HG03139 (cell line): ENCODE measurements around the gene OSBPL10.

Source experiments
- ATAC-seq: cut with Tn5 transposase; IDR thresholded peaks from one replicate; pipeline ENCODE4 v1.9.1; 2021; ENCODE audit not compliant: unreplicated experiment

Gene OSBPL10

DNA sequence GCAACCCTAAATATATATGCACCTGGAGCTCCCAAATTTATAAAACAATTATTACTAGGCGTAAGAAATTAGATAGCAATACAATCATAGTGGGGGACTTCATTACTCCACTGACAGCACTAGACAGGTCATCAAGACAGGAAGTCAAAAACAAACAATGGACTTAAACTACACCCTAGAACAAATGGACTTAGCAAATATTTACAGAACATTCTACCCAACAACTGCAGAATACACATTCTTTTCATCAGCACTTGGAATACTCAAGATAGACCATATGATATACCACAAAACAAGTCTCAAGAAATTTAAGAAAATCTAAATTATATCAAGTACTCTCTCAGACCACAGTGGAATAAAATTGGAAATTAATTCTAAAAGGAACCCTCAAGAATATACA, 201.5 kb downstream of the OSBPL10 start:
- ATAC-seq, result no peak

DNA sequence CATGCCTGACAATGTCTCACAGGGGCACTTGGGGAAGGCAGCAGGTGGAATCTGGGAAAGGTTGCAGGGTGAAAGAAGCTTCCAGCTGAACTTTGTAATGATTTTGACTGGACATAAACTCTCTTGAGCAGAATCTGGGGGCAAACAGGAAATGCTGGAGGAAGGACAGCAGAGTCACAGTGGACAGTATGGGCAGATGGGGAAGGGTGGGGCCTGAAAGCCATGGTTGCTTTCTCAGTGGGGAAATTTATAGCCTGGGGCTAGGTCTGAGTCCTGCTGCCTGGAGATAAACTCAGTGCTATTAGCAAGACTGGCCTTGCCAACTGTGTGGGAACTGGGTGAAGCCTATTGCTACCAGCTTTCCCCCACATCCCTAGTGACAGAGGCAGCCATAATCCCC, 203.2 kb downstream of the OSBPL10 start:
- ATAC-seq, result no peak

DNA sequence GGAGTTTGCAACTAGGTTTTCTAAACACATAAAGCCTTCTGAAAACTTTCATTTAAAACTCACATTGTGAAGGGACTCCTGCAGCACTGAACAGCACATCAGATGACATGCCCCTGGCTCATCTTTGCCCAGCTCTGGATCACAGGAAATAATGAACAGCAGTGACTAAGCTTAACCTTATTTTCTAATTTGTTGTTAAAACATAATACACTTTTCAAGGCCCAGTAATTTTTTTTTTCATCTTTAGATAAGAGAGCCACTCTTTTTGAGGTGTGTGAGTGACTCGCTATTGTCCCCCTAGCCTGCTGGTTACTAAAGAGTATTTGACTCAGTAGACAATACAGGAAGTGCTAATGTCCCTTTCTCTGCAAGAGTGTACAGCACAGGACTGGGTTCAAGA, 204.0 kb downstream of the OSBPL10 start:
- no peak for ATAC-seq

DNA sequence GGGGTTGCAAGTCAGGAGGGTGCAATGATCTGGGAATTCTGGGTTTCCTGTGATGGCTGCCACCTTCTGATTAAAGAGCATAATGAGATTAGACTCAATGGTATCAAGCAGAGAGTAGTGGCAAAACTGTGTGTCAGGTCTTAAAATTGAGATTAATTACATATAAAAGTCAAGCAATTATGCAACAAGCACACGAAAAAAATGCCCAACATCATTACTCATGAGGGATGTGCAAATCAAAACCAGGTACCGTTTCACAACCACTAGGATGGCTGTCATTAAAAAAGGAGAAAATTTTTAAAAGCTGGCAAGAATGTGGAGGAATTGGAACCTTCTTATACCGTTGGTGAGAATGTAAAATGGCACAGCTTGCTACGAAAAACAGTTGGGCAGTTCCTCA, 205.0 kb downstream of the OSBPL10 start:
- ATAC-seq, result no peak

DNA sequence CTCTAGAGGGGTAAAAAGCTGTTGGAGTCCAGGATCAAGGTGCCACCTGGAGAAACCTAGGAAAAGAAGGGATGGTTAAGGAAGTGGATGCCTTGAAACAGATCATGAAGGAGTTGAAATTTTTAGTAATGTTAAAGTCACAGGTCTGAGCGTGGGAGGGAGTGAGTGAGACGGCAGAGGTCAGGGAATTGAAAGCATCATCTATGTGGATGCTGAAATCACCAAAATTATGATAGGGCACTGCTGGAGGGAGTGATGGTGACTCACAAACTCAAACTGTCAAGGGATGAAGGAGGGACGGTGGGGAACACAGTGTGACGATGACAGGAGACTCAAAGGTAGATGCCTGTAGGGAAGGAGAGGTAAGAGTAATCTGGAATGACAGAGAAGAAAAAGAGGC, 205.7 kb downstream of the OSBPL10 start:
- ATAC-seq, result no peak

DNA sequence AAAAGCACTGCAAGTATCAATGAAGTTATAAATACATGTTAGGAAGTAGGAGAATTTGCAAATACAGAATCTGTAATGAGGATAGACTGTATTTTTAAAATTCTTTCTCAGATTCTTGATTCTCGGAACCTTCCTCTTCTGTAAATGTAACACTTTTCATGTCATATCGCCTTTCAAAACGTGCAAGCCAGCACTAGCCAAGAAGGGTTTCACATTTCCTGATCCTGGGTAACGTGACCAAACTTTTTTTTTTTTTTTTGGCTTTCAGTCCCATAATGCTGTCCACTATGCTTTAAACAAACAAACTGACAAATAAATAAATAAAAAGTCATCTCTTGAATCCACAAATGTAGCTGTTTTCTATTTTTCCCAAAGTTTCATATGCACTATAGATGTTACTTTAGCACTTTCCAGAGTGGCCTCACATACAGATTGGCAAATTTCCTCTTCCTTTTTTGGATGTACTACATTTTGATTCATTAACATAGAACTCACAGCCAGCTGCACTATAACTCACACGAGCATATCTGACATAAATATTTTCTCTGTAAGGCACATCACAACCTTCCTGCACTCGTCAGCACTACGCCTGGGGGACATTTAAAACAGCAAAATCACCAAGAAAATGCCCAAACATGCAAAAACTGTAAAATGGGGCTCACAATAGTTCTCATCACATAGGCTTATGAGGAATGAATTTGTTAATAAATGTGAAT, 208.1 kb downstream of the OSBPL10 start:
- ATAC-seq, result no peak

DNA sequence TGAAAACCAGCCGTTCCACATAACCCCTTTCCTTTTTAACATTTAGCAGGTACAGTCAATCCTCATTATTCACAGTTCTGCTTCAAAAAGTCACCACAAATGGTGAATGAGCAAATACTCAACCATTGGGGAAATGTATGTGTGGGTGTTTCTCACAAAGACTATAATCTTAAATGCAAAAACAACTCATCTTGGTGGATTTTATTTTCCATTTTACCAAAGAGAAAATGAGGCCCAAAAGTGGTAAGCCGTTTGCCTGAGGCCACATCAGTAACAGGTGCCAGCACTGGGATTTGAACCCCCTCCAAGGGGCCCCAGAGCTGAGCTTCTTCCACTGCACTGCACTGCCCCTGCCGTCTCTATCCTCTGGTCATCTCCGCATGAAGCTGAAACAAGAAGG, 208.8 kb downstream of the OSBPL10 start:
- no peak for ATAC-seq

DNA sequence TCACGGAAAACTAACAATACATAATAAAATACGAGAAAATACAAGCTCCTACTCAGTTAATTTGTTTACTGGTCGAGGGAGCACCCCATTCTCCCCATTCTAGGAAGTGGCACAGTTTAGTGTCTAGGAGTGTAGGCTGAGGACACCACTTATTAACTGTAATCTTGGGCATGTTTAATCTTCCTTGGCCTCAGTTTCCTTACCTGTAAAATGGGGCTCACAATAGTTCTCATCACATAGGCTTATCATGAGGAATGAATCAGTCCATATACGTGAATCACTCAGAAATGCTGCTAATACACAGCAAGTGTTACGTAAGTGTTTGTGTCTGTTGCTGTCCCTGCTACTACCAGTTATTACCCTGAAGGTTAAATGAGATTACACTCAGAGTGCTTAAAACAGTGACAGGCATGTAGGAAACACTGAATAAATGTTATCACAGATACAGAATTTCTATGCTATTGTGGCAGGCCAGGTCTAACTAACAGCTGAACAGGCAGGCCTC, 210.2 kb downstream of the OSBPL10 start:
- ATAC-seq, result no peak

DNA sequence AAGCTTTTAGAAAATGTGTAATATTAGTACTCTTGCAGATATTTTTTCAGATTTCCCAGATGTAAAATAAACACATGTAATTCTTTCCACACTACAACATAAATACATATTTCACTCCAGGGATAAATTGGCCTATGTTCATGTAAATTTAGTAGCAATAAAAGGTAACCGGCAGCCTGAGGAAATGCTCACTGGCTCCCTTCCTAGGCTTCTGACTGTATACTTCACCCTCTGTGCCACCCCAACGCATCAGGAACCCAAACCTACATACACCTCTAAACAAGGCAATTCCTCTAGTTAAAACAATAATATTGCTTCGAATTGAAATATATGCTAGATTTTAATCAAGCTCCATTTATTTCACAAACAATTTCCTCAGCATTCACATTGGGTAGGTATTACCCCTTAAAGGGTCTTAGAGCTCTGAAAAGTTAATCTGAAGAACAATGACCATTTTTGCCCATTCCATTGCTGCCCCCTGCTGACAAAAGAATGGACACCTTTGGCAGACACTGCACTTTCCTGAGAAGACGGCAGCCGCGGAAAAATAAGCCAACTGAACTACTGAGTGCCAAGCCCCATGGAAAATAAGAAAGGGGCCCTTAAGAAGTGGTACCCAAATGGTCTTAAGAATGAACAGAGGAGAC, 212.5 kb downstream of the OSBPL10 start:
- ATAC-seq, result no peak

DNA sequence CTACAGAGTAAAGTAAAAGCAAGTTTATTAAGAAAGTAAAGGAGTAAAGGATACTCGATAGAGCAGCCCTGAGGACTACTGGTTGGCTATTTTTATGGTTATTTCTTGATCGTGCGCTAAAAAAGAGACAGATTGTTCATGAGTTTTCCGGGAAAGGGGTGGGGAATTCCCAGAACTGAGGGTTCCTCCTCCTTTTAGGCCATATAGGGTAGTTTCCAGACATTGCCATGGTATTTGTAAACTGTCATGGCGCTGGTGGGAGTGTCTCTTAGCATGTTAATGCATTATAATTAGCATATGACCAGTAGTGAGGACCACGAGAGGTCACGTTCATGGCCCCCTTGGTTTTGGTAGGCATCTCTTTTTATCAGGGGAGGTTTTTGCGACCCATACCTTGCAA, 213.1 kb downstream of the OSBPL10 start:
- ATAC-seq, result no peak

DNA sequence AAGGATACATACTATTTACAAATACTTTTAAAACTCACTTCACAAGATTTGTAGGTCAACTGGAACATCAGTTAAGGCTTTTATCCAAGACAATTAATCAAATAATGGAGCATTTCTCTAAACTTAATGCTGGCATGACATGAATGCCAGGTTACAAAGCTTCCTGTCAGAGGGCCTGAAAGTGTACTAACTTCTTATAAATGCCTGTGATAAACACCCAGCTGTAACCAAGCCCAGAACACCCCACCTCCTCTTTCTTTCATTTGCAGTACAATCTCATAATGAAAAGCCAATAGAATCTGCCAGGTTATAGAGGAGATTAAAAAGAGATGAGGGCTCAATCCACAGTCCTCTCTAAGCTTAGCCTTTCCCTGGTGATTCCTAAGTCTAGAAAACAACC, 214.4 kb downstream of the OSBPL10 start:
- ATAC-seq, result no peak

DNA sequence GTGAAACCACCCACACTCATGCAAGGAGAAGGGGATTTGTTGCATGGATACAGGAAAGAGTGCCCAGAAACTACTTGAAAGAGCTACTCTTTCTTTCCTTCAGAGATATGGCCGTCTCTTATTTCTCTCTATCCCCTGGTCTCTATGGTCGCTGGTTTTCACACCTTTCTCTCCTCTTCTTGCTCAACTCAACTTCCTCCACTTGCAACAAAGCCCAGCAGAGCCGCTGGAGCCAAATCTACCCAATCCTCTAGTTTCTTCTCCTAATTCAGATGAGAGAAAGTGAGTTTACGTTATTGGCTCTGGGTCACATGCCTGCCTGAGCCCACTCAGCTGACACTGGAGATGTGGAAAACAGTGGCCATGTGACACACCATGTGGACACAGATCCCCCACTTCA, 215.2 kb downstream of the OSBPL10 start:
- no peak for ATAC-seq

DNA sequence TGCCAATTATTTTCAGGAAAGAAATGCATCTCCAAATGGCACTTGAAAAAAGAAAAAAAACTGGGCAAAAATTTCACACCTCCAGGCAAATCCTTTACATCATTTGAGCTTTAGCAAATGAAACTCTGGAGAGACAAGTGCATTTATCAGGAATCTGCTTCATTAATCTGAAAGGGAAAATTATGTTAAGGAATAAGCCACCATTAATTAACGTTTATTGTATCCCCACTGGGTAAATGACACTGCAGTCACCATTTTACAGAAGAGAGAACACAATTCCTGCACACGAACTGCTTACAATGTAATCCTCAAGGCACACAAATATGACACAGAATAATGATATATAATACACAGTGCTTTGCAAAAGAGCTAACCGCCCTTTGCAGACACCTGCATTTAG, 217.3 kb downstream of the OSBPL10 start:
- no peak for ATAC-seq

DNA sequence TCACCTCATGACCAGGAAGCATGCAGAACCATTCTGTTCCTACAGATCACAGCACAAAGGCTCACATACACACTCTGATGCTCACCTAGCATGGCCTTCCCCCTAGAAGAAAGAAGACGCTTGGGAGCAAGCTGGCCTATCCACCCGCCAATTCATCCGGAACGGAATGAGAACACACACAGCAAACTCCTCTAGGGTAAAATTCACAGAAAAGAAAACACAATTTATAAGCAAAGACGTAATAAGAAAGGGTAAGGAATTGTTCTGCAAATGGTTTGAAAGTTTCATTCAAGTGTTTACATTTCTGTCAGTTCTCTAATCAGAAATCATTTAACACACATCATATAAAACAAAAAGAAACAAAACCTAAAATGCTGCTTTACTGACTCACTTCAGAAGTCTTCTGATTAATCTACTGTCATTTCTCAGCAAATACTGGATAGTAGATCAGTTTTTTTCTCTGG, 218.1 kb downstream of the OSBPL10 start:
- ATAC-seq, result no peak

DNA sequence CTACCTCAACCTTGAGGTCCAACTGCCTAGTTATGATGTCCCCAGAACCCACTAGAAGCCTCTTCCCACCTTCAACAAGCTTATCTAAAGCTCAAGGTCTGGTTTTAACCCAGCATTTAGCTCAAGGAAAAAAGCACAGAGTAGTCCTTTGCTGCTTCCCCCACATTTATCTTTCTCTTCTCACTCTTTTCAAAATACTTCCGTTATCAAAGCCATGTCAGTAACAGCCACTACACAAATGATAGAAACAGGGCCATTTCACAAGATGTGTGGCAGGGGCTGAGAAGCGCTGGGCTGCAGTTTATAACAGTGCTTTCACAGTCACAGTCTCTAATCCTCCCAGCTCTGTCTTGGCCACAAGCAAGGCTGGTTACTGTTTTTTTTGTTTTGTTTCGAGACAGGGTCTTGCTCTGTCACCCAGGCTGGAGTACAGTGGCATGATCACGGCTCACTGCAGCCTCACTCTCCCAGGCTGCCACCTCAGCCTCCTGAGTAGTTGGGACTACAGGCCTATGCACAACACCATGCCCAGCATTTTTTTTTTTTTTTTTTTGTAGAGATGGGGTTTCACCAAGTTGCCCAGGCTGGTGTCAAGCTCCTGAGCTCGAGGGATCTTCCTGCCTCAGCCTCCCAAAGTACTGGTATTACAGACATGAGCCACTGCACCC, 218.8 kb downstream of the OSBPL10 start:
- ATAC-seq, result no peak

DNA sequence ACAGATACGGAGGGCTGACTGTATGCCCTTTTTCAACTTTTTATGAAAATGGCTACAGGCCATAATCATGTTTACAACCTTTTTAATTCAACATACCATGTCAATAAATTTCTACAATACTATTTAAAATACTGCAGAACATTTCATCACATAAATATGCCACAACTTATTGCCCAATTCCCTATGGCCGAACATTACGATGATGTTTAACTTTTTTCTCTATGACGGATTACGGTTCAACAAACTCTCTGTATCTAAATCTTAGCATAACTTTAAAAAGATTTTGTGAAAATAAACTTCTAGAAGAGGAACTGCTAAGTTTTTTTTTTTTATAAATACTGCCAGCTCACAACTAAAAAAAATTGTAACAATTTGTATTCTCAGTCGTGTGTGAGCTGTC, 220.4 kb downstream of the OSBPL10 start:
- no peak for ATAC-seq

DNA sequence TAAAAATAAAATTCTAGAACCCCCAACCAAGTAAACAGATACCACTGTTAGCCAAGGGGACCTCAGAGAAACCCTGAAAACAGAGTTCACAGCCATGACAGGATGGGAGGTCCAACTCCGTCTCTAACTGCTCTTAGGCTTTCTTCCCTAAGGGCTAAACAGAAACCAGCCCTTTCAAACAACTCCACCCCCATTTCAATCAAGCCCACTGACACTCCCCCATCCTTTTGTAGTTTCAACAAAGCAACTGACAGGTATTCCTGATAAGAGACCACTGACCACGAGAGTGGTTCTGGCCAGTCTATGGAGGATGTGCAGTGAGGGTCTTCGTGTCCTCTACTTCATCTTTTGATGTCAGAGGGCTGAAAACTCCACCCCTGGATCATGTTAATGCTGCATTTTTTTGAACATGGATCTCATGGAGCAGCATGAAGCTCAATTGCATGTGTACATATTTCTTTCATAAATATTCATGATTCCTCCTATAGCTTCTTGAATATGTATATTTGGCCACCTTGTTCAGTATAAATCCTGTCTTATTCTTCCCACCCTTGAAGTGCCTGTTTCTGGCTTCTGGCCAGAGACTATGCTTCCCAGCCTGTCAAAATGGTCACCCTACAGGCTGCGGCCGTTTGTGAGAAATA, 222.6 kb downstream of the OSBPL10 start:
- ATAC-seq, result no peak

DNA sequence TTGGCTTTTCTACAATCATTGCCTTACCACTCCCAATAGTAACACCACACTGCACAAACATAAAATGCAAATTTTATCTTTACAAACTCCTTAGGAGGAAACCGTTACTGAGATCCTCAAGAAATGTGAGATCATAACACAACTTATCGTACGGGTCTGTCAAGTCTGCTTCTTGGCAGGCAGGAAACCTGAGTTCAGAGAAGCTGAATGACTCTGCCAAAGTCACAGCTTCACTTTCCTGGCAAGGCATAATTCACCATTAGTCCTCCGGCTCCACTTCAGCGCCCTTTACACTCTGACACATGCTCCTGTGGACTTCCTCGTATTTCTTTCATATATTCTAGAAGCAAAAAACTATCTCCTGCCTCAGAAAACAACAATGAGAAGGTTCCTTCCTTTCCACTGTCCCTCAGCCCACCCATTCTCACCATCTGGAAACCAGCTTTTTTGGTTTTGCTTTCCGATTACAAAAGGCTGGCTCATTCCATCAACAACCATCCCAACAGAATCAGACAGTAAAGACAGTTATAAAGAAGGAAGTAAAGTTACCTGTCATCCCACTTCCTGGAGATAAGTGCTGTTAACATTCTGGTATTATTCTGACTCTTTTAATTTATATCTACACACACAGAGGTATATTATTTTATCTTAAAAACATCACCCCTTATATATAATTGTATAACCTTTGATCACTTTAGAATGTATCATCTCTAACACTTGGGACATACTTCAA, 225.0 kb downstream of the OSBPL10 start:
- ATAC-seq, result no peak

DNA sequence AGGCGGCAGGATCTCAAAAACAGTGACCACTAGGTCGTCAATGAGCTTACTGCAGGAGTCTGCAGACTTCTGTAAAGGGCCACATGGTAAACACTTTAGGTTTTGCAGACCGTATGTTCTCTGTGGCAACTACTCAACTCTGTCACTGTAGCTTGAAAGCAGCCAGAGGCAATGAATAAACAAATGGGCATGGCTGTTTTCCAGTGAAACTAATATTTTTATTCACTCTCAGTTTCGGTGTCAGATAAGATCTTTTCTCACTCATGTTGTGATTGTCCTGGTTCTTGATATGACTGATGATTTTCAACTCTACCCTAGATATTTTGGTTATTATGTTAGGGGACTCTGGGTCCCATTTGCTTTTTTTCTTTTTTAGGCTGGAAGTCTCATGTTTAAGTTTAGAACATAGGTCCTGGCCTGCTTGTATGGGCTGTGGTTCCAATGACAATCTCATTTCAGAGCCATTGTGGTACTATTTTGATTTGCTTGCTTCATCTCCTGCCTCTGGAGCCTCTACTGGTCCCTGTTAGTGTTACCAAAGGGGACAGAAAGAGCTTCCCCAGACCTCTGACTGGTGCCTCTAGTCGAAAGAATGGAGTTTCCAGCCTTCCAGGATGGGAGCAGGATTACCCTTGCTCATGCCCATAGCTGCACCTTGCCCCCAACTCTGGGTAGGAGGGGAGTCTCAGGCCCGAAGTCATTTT, 226.3 kb downstream of the OSBPL10 start:
- peak; percentile 72 for ATAC-seq

DNA sequence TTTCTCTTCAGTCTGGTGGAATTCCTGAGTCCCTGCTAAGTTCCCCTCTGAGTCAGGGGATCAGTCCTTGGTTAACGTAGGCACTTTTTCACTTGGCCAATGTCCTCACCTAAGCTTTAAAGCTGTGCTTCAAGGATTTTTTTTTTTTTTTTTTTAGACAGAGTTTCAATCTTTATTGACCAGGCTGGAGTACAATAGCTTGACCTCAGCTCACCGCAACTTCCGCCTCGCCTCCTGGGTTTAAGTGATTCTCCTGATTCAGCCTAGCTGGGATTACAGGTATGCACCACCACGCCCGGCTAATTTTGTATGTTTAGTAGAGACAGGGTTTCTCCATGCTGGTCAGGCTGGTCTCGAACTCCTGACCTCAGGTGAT, 228.0 kb downstream of the OSBPL10 start:
- ATAC-seq, result no peak
